AG04449 (cell line): Measurements from ENCODE around the gene CUEDC1.

Source experiments
- CTCF ChIA-PET: fragments of 350-600 bp; formaldehyde crosslinking; extraction: SDS; loops from one replicate; lab custom pipeline; 2021; ENCODE audit warnings: antibody characterized with exemption; lab: Yijun Ruan, JAX
- POLR2A ChIA-PET: fragments of 400-600, 350-600 bp; formaldehyde crosslinking; extraction: SDS; loops from one replicate; lab custom pipeline; 2020; ENCODE audit warnings: antibody characterized with exemption, inconsistent platforms; lab: Yijun Ruan, JAX
- DNase-seq: peaks from one replicate; pipeline ENCODE4 v3.0.0-alpha.2; 2010; ENCODE audit warnings: low read depth, low spot score
- H3K4me3 ChIP-seq: 2 replicates; pipeline ENCODE4 v1.5.1; 2011; ENCODE audit warnings: low read depth, mild to moderate bottlenecking, control low read depth, low read length
- TF ChIP-seq, protein P1 (sequence below): IDR thresholded peaks from one replicate; pipeline ENCODE4 v1.5.1; 2011; ENCODE audit warnings: mild to moderate bottlenecking, moderate library complexity, low read length, control low read depth, inconsistent platforms; ENCODE audit not compliant: insufficient read depth; ENCODE audit errors: missing control alignments

Gene CUEDC1

DNA sequence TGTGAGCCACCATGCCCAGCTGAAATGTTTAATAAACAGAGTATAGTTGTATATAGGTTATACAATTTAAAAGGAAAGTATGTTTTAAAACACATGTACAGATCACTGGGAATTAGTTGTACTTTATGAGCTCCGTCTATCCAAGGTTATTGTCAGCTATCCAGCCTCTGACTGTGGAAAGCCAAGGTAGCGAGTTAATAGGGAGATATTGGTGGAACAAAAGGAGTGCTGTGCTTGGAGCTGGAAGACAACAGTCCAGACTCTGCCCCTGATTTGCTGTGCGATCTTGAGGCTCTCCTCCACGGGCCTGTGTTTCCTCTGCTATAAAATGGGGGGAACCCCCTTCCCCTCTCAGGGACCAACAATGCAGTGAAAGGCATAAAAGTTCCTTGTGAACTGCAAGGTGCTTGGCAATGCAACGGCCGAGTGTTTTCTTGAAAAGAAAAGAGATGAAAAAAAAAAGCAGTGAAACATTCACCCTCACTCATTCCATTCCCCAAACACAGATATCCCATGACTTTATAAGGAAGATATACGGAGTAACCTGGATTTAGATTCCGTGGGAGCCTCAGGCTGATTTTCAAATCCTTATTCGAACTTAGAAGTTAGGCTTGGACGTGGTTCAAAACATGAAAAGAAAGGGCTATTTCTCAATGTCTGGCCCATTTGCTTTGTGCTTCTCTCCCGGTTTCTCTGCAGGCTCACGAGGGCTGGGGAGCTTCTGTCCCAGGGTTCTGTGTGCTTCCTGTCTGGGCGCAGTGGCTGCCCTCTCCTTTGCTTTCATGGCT, 34.1 kb downstream of the CUEDC1 start:
- H3K4me3 ChIP-seq, result no peak overlapping the region
- DNase-seq, result no peak
- TF ChIP-seq, protein P1, sequence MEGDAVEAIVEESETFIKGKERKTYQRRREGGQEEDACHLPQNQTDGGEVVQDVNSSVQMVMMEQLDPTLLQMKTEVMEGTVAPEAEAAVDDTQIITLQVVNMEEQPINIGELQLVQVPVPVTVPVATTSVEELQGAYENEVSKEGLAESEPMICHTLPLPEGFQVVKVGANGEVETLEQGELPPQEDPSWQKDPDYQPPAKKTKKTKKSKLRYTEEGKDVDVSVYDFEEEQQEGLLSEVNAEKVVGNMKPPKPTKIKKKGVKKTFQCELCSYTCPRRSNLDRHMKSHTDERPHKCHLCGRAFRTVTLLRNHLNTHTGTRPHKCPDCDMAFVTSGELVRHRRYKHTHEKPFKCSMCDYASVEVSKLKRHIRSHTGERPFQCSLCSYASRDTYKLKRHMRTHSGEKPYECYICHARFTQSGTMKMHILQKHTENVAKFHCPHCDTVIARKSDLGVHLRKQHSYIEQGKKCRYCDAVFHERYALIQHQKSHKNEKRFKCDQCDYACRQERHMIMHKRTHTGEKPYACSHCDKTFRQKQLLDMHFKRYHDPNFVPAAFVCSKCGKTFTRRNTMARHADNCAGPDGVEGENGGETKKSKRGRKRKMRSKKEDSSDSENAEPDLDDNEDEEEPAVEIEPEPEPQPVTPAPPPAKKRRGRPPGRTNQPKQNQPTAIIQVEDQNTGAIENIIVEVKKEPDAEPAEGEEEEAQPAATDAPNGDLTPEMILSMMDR, result no peak
- ChIA-PET CTCF (interaction anchor here (1.0 to 2.8 kb wide), 2 partner anchors 28 to 67 kb away, joined by 3 to 10 read pairs; partner anchors contain the start of gene VEZF1), POLR2A (interaction anchor here (0.7 kb wide), 1 partner anchor 28 kb away, joined by 3 read pairs; no protein-coding TSS in a partner anchor)

DNA sequence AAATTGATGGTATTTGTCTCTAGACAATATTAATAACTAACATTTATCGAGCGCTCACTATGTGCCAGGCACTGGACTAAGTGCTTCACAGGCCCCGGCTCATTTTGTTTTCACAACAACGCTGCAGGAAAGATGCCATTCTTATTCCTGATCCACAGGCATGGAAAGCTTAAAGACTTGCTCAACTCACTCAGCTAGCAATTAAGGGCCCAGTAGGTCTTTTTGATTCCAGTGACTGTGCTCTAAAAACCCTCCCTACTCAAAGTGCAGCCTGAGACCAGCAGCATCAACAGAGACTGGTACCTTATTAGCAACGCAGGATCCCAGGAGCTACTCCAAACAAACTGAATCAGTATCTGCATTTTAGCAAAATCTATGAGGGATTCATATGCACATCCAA, 35.3 kb downstream of the CUEDC1 start:
- ChIA-PET CTCF (interaction anchor here (0.9 to 2.8 kb wide), 5 partner anchors 8 to 68 kb away, joined by 3 to 10 read pairs (median 3); partner anchors contain the start of gene VEZF1), POLR2A (interaction anchor here (1.1 kb wide), 1 partner anchor 16 kb away, joined by 3 read pairs; no protein-coding TSS in a partner anchor)

DNA sequence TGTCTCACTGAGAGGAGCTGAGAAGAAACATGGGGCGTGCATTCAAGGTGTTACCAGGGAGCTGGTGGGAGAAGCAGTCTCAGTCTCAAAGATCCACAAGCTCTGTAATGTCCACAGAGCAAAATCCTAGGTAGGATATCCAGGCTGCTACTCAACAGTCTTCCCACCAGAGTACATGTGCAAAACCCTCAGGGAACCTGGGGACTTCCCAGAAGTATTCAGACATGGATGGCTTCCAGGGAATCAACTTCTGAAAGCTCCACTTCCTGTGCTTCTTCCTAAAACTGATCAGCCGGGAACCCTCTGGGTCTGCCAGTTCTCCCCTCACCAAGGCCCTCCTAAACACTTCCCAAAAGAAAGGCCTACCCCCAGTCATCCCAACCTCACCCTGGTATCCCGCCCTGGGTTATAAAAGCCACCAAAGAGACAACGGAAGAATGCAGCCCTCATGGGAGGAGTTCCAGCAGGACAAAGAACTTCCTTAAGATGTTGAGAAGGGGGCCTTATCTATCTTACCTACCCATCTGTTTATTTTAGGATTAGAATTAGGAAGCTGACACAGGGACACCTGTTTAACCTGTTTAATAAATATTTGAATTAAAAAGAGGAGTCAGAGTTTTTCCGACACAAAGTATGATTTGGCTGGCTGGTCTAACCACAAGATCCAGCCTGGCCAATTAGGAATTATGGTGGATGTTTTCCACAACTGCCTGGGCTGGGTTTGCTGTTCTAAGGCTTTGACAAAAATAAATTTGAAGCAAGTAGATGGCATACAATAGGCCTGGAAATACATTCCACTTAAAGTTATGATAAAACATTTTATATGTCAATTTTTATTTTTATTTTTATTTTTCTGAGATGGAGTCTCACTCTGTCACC, 37.0 kb downstream of the CUEDC1 start:
- ChIA-PET POLR2A (interaction anchor here (0.5 to 0.8 kb wide), 2 partner anchors 17 to 140 kb away, joined by 3 to 5 read pairs; no protein-coding TSS in a partner anchor), CTCF (interaction anchor here (0.9 to 2.8 kb wide), 5 partner anchors 19 to 68 kb away, joined by 3 to 10 read pairs (median 5); no protein-coding TSS in a partner anchor)
- DNase-seq, result no peak
- TF ChIP-seq, protein P1, result no peak
- H3K4me3 ChIP-seq, result no peak overlapping the region

More for the DNA sequence above, 35.3 kb downstream of the CUEDC1 start:
- no peak for DNase-seq
- no peak overlapping the region for H3K4me3 ChIP-seq
- TF ChIP-seq, protein P1, result no peak

DNA sequence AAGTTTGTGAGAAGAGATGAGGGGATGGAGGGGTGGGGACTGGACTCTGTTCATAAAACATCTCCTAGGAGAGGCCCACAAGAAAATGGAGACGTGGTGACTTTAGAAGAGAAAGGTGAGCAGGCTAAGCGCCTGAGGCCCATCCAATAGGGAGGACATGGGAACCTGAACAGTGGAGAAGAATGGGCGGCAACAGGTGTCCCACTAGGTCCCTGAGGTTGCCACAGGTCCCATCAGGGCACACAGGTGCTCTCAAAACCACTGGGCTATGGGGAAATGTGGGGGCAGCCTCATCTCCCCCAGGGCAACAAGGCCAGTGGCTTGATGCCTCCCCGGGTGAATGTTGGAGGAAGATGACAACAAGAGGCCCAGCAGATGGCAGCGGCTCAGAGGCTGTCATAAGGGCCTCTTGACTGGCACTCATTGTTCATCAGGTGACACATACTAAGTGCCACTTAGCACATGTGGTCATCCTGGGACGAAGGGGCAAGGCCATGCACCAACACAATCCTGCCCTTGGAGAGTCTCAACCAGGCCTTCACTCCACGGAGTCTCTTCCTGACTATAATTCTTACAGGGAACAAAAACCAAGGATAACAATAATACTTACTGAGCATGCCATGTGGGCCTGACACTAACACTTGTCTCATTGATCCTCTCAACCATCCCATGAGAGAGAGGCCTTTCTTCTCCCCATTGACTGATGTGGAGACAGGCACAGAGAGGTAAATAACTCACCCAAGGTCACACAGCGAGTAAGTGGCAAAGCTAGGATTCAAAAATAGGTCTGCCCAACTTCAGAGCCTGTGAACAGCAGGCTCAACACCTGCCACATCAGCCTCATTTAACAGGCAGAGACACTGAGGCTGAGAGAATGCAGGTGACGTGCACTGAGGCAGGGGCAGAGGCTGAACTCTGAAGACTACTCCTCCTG, 38.0 kb downstream of the CUEDC1 start:
- TF ChIP-seq, protein P1, result no peak
- DNase-seq, result no peak
- no peak overlapping the region for H3K4me3 ChIP-seq
- ChIA-PET POLR2A (interaction anchor here (0.8 kb wide), 1 partner anchor 18 kb away, joined by 5 read pairs; no protein-coding TSS in a partner anchor), CTCF (interaction anchor here (0.9 to 1.4 kb wide), 2 partner anchors 18 to 25 kb away, joined by 3 read pairs; no protein-coding TSS in a partner anchor)

DNA sequence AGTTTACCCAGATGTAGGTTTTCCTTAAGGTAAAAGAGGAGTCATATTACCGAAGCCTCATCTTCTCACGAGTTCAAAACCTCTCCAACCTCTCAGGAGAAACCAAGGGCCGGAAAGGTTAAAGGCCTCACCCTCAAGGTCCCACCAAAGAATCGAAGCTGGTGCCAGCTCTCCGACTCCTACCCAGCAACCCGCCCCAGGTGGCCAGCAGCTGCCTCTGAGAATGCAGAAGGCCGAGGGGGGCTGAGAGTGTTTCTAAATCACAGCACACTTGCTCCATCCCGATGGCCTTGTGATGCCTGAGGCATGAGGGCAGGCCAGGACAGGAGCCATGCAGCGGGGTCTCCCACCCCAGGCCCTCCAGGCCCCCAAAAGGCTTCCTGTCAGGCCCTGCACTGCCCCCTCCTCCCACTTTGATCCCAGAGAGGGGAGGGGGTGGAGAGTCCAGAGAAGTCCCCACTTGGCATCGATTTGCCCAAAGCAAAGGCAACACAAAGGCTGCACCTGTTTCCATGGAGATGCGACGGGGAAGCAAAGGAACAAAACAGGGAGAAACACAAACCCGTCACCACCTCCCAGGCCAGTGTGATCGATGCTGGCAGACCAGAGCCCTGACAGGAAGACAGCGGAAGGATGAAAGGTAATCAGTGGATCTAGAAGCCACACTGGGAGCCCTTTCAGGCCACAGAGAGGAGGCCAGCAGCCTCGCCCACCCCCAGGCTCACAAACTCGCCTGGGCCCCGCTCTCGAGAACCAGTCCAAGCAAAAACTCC, 39.0 kb downstream of the CUEDC1 start:
- TF ChIP-seq, protein P1, result no peak
- DNase-seq, result no peak
- ChIA-PET POLR2A (interaction anchor here (1.3 kb wide), 1 partner anchor 11 kb away, joined by 5 read pairs; no protein-coding TSS in a partner anchor), CTCF (interaction anchor here (1.0 kb wide), 2 partner anchors 17 to 39 kb away, joined by 3 read pairs; partner anchors contain the start of gene CUEDC1)
- no peak overlapping the region for H3K4me3 ChIP-seq
